ENCODE measurements around the gene KIF5C.
"Not testable (repeated sequence)": the region's sequence is repeated elsewhere in the genome, so short reads cannot be mapped to it uniquely, and the experiment has no call there.

KIF5C gene

GRCh38 chr2:148965623-148966437, 90.8 kb downstream of the KIF5C start:
- no peak for DNase-seq (ENCODE audit: low spot score)

GRCh38 chr2:148966438-148966758, 91.4 kb downstream of the KIF5C start:
- no peak for DNase-seq (ENCODE audit: low spot score)

GRCh38 chr2:148967056-148967455, 92.0 kb downstream of the KIF5C start:
- DNase-seq (ENCODE audit: low spot score): no peak

GRCh38 chr2:148967578-148967977, 92.6 kb downstream of the KIF5C start:
- no peak for DNase-seq (ENCODE audit: low spot score)

- no peak for DNase-seq (ENCODE audit: low spot score)
Observed at GRCh38 chr2:148968301-148968700, 93.3 kb downstream of the KIF5C start.

GRCh38 chr2:148968776-148969319, 93.8 kb downstream of the KIF5C start:
- DNase-seq (ENCODE audit: low spot score): no peak

- no peak for DNase-seq (ENCODE audit: low spot score)
Observed at GRCh38 chr2:148969659-148970061, 94.6 kb downstream of the KIF5C start.

- no peak for DNase-seq (ENCODE audit: low spot score)
Observed at GRCh38 chr2:148970385-148970784, 95.4 kb downstream of the KIF5C start.

GRCh38 chr2:148971547-148971946, 96.5 kb downstream of the KIF5C start:
- DNase-seq (ENCODE audit: low spot score): no peak

GRCh38 chr2:148974095-148974494, 99.1 kb downstream of the KIF5C start:
- DNase-seq (ENCODE audit: low spot score): no peak

- DNase-seq (ENCODE audit: low spot score): no peak
Observed at GRCh38 chr2:148978026-148978685, 103.1 kb downstream of the KIF5C start.

- DNase-seq (ENCODE audit: low spot score): no peak
Observed at GRCh38 chr2:148978706-148979105, 103.7 kb downstream of the KIF5C start.

- DNase-seq (ENCODE audit: low spot score): no peak
Observed at GRCh38 chr2:148979164-148979918, 104.3 kb downstream of the KIF5C start.

GRCh38 chr2:148979919-148980277, 104.9 kb downstream of the KIF5C start:
- DNase-seq (ENCODE audit: low spot score): no peak

GRCh38 chr2:148980496-148980895, 105.5 kb downstream of the KIF5C start:
- not testable (repeated sequence) for DNase-seq (ENCODE audit: low spot score)

- no peak for DNase-seq (ENCODE audit: low spot score)
Observed at GRCh38 chr2:148981324-148981723, 106.3 kb downstream of the KIF5C start.

GRCh38 chr2:148981781-148982180, 106.8 kb downstream of the KIF5C start:
- DNase-seq (ENCODE audit: low spot score): no peak

GRCh38 chr2:148982282-148982681, 107.3 kb downstream of the KIF5C start:
- DNase-seq (ENCODE audit: low spot score): no peak

GRCh38 chr2:148983896-148984295, 108.9 kb downstream of the KIF5C start:
- DNase-seq (ENCODE audit: low spot score): no peak

- no peak for DNase-seq (ENCODE audit: low spot score)
Observed at GRCh38 chr2:148984449-148984848, 109.4 kb downstream of the KIF5C start.

GRCh38 chr2:148987286-148987685, 112.3 kb downstream of the KIF5C start:
- DNase-seq (ENCODE audit: low spot score): no peak

GRCh38 chr2:148988337-148988736, 113.3 kb downstream of the KIF5C start:
- no peak for DNase-seq (ENCODE audit: low spot score)

Data from CD4-positive, alpha-beta T cell treated with Interleukin-15 for 4 hours (primary cell).